HepG2 (cell line): ENCODE measurements around the gene MSANTD4. TPM values are rescaled to one million over a fixed set of nuclear protein-coding genes. Genes with fewer than 3 reads are reported as not detected.

Experiments used
- ATAC-seq: fragments of 200-7000 bp; cut with Tn5 transposase; 3 replicates; pipeline ENCODE4 v1.9.1; 2020; ENCODE audit warnings: mild to moderate bottlenecking, moderate library complexity
- BruUV-seq: library from RNA; stranded (reverse); fragments of 400-500 nt; replicated peaks from 2 replicates; lab custom pipeline; 2021; lab: Mats Ljungman, UMichigan
- CTCF ChIA-PET: fragments of 300-600 bp; formaldehyde crosslinking; extraction: SDS; loops from one replicate; lab custom pipeline; 2021; ENCODE audit warnings: low total read pairs, inconsistent platforms, low intra/inter-chr PET ratio; lab: Yijun Ruan, JAX
- POLR2A ChIA-PET: fragments of 350-600 bp; sonication (Branson Sonifier 250); formaldehyde crosslinking; loops from one replicate; lab custom pipeline; 2020; ENCODE audit warnings: antibody characterized with exemption, inconsistent platforms; lab: Yijun Ruan, JAX
- DNase-seq: peaks from one replicate; pipeline ENCODE4 v3.0.0-alpha.2; 2015; ENCODE audit warnings: low spot score
- FAIRE-seq: peaks from 3 replicates; lab custom pipeline; 2011; peaks lifted over from hg19 to GRCh38; lab: Jason Lieb, UNC
- H2AFZ ChIP-seq: one replicate; pipeline ENCODE4 v1.6.1; 2011; ENCODE audit warnings: low read length, inconsistent platforms
- H3K27ac ChIP-seq: fragments of 300-600 bp; 3 replicates; pipeline ENCODE4 v1.8.0; 2011; ENCODE audit warnings: mixed run types, mild to moderate bottlenecking, mixed read lengths, low read length, inconsistent platforms; ENCODE audit not compliant: insufficient read depth; ENCODE audit errors: extremely low read length
- H3K27me3 ChIP-seq, 2 experiments: fragments of 200-600 bp in 1 of 2; 2 replicates in 1 of 2; 3 replicates in 1 of 2; pipeline versions ENCODE4 v1.6.0 to v1.8.0; 2011; ENCODE audit warnings: low read length in 2 of 2, mild to moderate bottlenecking in 2 of 2, moderate library complexity in 2 of 2, inconsistent platforms in 1 of 2; ENCODE audit not compliant: insufficient read depth in 2 of 2, control insufficient read depth in 1 of 2
- H3K36me3 ChIP-seq, 2 experiments: fragments of 200-600 bp in 1 of 2; replicated peaks in 1 of 2; 2 replicates in 1 of 2; 3 replicates in 1 of 2; pipeline versions ENCODE4 v1.5.1 to v1.8.0; 2011; ENCODE audit warnings: low read length in 2 of 2, inconsistent platforms in 1 of 2; ENCODE audit not compliant: insufficient read depth in 2 of 2, control insufficient read depth in 1 of 2
- H3K4me1 ChIP-seq: 2 replicates; pipeline ENCODE4 v1.5.1; 2012; ENCODE audit warnings: low read length, inconsistent platforms; ENCODE audit not compliant: insufficient read depth
- H3K4me2 ChIP-seq: 2 replicates; pipeline ENCODE4 v1.6.0; 2011; ENCODE audit warnings: low read depth, low read length, inconsistent platforms
- H3K4me3 ChIP-seq, 3 experiments: fragments of 200-600 bp in 1 of 3; sonication (generic), shearing (Covaris generic) in 1 of 3; replicated peaks in 1 of 3; 2 replicates each; pipeline ENCODE4 v1.5.1; 2011 to 2016; ENCODE audit warnings: low read length in 3 of 3, inconsistent platforms in 2 of 3, low read depth in 2 of 3, mild to moderate bottlenecking in 2 of 3, control low read depth in 1 of 3, mixed read lengths in 1 of 3; ENCODE audit not compliant: insufficient read depth in 1 of 3
- H3K79me2 ChIP-seq: one replicate; pipeline ENCODE4 v1.6.1; 2011; ENCODE audit warnings: low read length, inconsistent platforms; ENCODE audit not compliant: insufficient read depth
- H3K9ac ChIP-seq: 2 replicates; pipeline ENCODE4 v1.6.0; 2011; ENCODE audit warnings: mild to moderate bottlenecking, low read depth, low read length, inconsistent platforms; ENCODE audit not compliant: insufficient read depth
- H3K9me3 ChIP-seq: 2 replicates; pipeline ENCODE4 v1.5.1; 2012; ENCODE audit warnings: mild to moderate bottlenecking, low read length
- H4K20me1 ChIP-seq: 2 replicates; pipeline ENCODE4 v1.6.0; 2011; ENCODE audit warnings: inconsistent platforms, mild to moderate bottlenecking, low read length, moderate library complexity; ENCODE audit not compliant: insufficient read depth
- ATAD3A ChIP-seq: sonication (generic); formaldehyde crosslinking; IDR thresholded peaks from 2 replicates; pipeline ENCODE4 v1.4.0; 2020; ENCODE audit warnings: missing genetic modification reagents
- ATF6 ChIP-seq: sonication (generic); formaldehyde crosslinking; conservative IDR thresholded peaks from 2 replicates; pipeline ENCODE4 v1.4.0; 2020; ENCODE audit warnings: missing genetic modification reagents
- CAMTA2 ChIP-seq: sonication (generic); formaldehyde crosslinking; IDR thresholded peaks from 2 replicates; pipeline ENCODE4 v1.4.0; 2020; ENCODE audit warnings: mild to moderate bottlenecking, missing genetic modification reagents, borderline replicate concordance
- DNMT3B ChIP-seq: conservative IDR thresholded peaks from 2 replicates; pipeline ENCODE4 v1.6.1; 2016; ENCODE audit warnings: missing biosample characterization, control low read depth
- E2F1 ChIP-seq: sonication (generic); formaldehyde crosslinking; IDR thresholded peaks from 2 replicates; pipeline ENCODE4 v1.5.0; 2020; ENCODE audit warnings: missing genetic modification reagents
- E2F2 ChIP-seq: sonication (generic); formaldehyde crosslinking; IDR thresholded peaks from 2 replicates; pipeline ENCODE4 v1.4.0; 2020; ENCODE audit warnings: missing genetic modification reagents, borderline replicate concordance
- GTF2F1 ChIP-seq: fragments of 150-350 bp; IDR thresholded peaks from 2 replicates; pipeline ENCODE4 v1.6.1; 2014; ENCODE audit warnings: low read length
- HOXD1 ChIP-seq: sonication (generic); formaldehyde crosslinking; IDR thresholded peaks from 2 replicates; pipeline ENCODE4 v1.5.0; 2020; ENCODE audit warnings: missing genetic modification reagents
- ISL2 ChIP-seq: sonication (generic); formaldehyde crosslinking; IDR thresholded peaks from 2 replicates; pipeline ENCODE4 v1.5.0; 2020; ENCODE audit warnings: missing genetic modification reagents
- KDM3A ChIP-seq: IDR thresholded peaks from 2 replicates; pipeline ENCODE4 v1.6.1; 2018; ENCODE audit warnings: low read depth, missing compliant biosample characterization
- MED8 ChIP-seq: sonication (generic); formaldehyde crosslinking; IDR thresholded peaks from 2 replicates; pipeline ENCODE4 v1.8.1; 2023; ENCODE audit warnings: mild to moderate bottlenecking, missing genetic modification reagents; ENCODE audit not compliant: insufficient replicate concordance
- TAF1 ChIP-seq: sonication (generic); formaldehyde crosslinking; IDR thresholded peaks from 2 replicates; pipeline ENCODE4 v1.4.0; 2020; ENCODE audit warnings: missing genetic modification reagents
- ZBTB1 ChIP-seq: sonication (generic); formaldehyde crosslinking; IDR thresholded peaks from 2 replicates; pipeline ENCODE4 v1.4.0; 2020; ENCODE audit warnings: missing genetic modification reagents, borderline replicate concordance
- ZBTB3 ChIP-seq: sonication (generic); formaldehyde crosslinking; IDR thresholded peaks from 2 replicates; pipeline ENCODE4 v1.4.0; 2020; ENCODE audit warnings: low read depth, mild to moderate bottlenecking, moderate library complexity, missing genetic modification reagents, borderline replicate concordance
- ZFP82 ChIP-seq: sonication (generic); formaldehyde crosslinking; IDR thresholded peaks from 2 replicates; pipeline ENCODE4 v1.5.1; 2020; ENCODE audit warnings: mild to moderate bottlenecking, missing genetic modification reagents, borderline replicate concordance
- ZNF136 ChIP-seq: sonication (generic); formaldehyde crosslinking; IDR thresholded peaks from 2 replicates; pipeline ENCODE4 v1.8.1; 2022; ENCODE audit warnings: low read depth, mild to moderate bottlenecking, moderate library complexity, missing genetic modification reagents
- ZNF232 ChIP-seq: sonication (generic); formaldehyde crosslinking; IDR thresholded peaks from 2 replicates; pipeline ENCODE4 v1.4.0; 2020; ENCODE audit warnings: missing genetic modification reagents, borderline replicate concordance
- ZNF382 ChIP-seq: sonication (generic); formaldehyde crosslinking; IDR thresholded peaks from 2 replicates; pipeline ENCODE4 v1.5.0; 2020; ENCODE audit warnings: missing genetic modification reagents, mild to moderate bottlenecking, borderline replicate concordance
- ZNF430 ChIP-seq: sonication (generic); formaldehyde crosslinking; IDR thresholded peaks from 2 replicates; pipeline ENCODE4 v1.9.0; 2021; ENCODE audit warnings: mild to moderate bottlenecking, missing genetic modification reagents
- ZNF530 ChIP-seq: sonication (generic); formaldehyde crosslinking; IDR thresholded peaks from 2 replicates; pipeline ENCODE4 v1.5.0; 2020; ENCODE audit warnings: low read depth, mild to moderate bottlenecking, missing genetic modification reagents
- ZNF629 ChIP-seq: sonication (generic); formaldehyde crosslinking; conservative IDR thresholded peaks from 2 replicates; pipeline ENCODE4 v1.5.0; 2020; ENCODE audit warnings: missing genetic modification reagents
- ZNF788 ChIP-seq: sonication (generic); formaldehyde crosslinking; IDR thresholded peaks from 2 replicates; pipeline ENCODE4 v1.5.0; 2020; ENCODE audit warnings: mild to moderate bottlenecking, missing genetic modification reagents, borderline replicate concordance
- WGBS: methylation state at CpG from one replicate; pipeline ENCODE4 v1.1.6; 2017; ENCODE audit warnings: low lambda C conversion rate; 5-methylcytosine and 5-hydroxymethylcytosine counted together
- in situ Hi-C: cut with HindIII; loops from 2 replicates; pipeline ENCODE4 v1.10.0; 2017; ENCODE audit warnings: low pct_unique_long_range_greater_than_20kb; ENCODE audit not compliant: extremely low pct_ligation_motif_present
- intact Hi-C: fragments of 100-400 bp; cut with micrococcal nuclease; formaldehyde crosslinking; loops from one replicate; pipeline ENCODE4 v1.10.0; 2022; ENCODE audit not compliant: unreplicated experiment
- polyA plus RNA-seq, 8 experiments: library from polyadenylated mRNA; depleted of rRNA in 3 of 8; stranded (reverse) in 7 of 8; unstranded in 1 of 8; fragments of >200 nt; fragmentation: Illumina TruSeq in 4 of 8; extraction: Trizol in 4 of 8; gene quantifications; 2 replicates each; pipeline versions ENCODE4 v1.2.1 to v1.2.3, GENCODE V29; 2011 to 2016; ENCODE audit warnings: low read depth in 4 of 8, missing spikeins in 1 of 8, mixed read lengths in 1 of 8; ENCODE audit not compliant: insufficient read depth in 1 of 8
- total RNA-seq, 5 experiments: library from RNA; depleted of rRNA; stranded (reverse); fragments of >200 nt; fragmentation: Illumina TruSeq; extraction: Trizol; gene quantifications; 2 replicates each; pipeline ENCODE4 v1.2.3, GENCODE V29; 2016; ENCODE audit warnings: low read depth in 1 of 5

Gene MSANTD4
- total and polyA plus RNA-seq, 2 of the 13 experiments (the other 11 are each of a cell fraction or from before 2014, with no cell fraction given), result 4.4 to 15.7 TPM

GRCh38 chr11:106051103-106051502 is 29.1 kb upstream of the MSANTD4 start (continued):
- TF ChIP-seq HOXD1 (no peak), ZNF382 (no peak), ZNF530 (no peak), ZNF629 (no peak), ZBTB3 (CRISPR knock-in tag) (no peak)

GRCh38 chr11:106049727-106050476 is 27.9 kb upstream of the MSANTD4 start:
- intact Hi-C loops, result no loop called here
- DNase-seq (no peak), FAIRE-seq (no peak), ATAC-seq (no peak)
- H3K4me3 ChIP-seq, result no peak overlapping the region
- H3K4me2 ChIP-seq, result no peak overlapping the region
- CTCF ChIA-PET, result no interaction called here
- H3K27ac ChIP-seq, result no peak overlapping the region
- no peaks in the 10 kb centered on the region for H3K4me1 ChIP-seq
- no peaks in the 10 kb centered on the region for H3K79me2 ChIP-seq
- no TSS peak for BruUV-seq
- no peak overlapping the region for H2AFZ ChIP-seq
- no peak overlapping the region for H3K9ac ChIP-seq
- in situ Hi-C loops, result no loop called here
- H3K9me3 ChIP-seq, result no peaks in the 10 kb centered on the region
- POLR2A ChIA-PET, result no interaction called here
- 30% methylated on average over 5 of the region's 5 CpGs for WGBS
- no peaks in the 10 kb centered on the region for H3K36me3 ChIP-seq
- no peaks in the 10 kb centered on the region for H4K20me1 ChIP-seq
- H3K27me3 ChIP-seq, result no peaks in the 10 kb centered on the region
- TF ChIP-seq CAMTA2 (CRISPR knock-in tag) (no peak), ZNF232 (CRISPR knock-in tag) (no peak), ATF6 (no peak), GTF2F1 (no peak), ATAD3A (CRISPR knock-in tag) (no peak), ZNF430 (CRISPR knock-in tag) (no peak), KDM3A (CRISPR knock-in tag) (no peak), ZNF136 (no peak), ISL2 (CRISPR knock-in tag) (no peak), ZFP82 (CRISPR knock-in tag) (no peak), ZNF788 (CRISPR knock-in tag) (no peak), MED8 (CRISPR knock-in tag) (no peak), ZBTB1 (no peak), DNMT3B (no peak), E2F1 (CRISPR knock-in tag) (no peak), E2F2 (CRISPR knock-in tag) (no peak), TAF1 (CRISPR knock-in tag) (no peak)
